Measurements from ENCODE around the gene NDUFB4. TPM values are rescaled to one million over a fixed set of nuclear protein-coding genes. Genes with fewer than 3 reads are reported as not detected.

NDUFB4 gene
- total and polyA plus RNA-seq, 8 donors = 43.0 to 153 (median 52.8) TPM

DNA sequence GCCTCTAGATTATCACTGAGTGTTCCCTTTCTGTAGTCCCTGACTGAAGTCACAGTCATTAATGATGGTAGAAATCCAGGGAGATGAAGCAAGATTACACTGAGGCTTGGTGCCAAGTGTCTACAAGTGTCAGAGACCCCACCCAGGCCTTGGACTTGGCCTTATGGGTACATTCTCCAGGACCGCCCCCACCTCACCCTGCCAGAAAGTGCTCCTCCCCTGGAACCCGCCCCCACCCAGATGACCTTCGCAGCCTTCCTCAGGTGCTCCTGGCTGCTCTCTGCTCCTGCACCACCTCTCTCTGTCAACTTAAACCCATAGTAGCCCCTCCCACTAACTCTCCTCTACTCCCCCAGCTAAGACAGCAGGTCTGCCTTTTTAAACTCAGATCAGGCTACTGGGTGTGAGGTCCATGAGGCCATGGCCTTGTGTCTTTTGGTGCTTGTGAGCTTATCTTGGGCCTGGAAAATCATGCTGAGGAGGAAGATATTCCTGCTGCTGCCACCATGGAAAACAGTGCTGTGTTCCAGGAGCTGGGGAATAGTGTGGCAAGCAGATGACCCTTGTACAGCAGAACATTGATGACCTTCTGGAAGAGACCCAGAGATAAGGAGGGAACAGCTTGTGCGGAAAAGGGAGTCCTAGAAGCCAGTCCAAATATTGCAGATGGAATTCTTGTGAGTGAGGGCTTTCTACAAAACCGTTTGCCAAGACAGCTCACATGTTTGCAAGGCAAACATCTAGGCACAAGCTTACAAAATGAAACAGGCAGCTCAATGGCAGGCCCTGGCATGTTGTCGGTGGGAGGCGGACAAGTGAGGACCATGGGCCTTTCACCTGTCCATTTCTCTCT lies 40.3 kb upstream of the NDUFB4 start:
- WGBS, 2 donors = 36 to 50% methylated on average over 7 of the region's 7 CpGs
- peak in 4 of 6 donors; percentile 46 to 68 (median 50) for DNase-seq
- H3K36me3 ChIP-seq = no peaks in the 10 kb centered on the region
- peak in 3 of 4 donors; percentile 23 to 79 (median 75) for ATAC-seq
- H3K9me3 ChIP-seq = no peaks in the 10 kb centered on the region
- TF ChIP-seq, protein P1, sequence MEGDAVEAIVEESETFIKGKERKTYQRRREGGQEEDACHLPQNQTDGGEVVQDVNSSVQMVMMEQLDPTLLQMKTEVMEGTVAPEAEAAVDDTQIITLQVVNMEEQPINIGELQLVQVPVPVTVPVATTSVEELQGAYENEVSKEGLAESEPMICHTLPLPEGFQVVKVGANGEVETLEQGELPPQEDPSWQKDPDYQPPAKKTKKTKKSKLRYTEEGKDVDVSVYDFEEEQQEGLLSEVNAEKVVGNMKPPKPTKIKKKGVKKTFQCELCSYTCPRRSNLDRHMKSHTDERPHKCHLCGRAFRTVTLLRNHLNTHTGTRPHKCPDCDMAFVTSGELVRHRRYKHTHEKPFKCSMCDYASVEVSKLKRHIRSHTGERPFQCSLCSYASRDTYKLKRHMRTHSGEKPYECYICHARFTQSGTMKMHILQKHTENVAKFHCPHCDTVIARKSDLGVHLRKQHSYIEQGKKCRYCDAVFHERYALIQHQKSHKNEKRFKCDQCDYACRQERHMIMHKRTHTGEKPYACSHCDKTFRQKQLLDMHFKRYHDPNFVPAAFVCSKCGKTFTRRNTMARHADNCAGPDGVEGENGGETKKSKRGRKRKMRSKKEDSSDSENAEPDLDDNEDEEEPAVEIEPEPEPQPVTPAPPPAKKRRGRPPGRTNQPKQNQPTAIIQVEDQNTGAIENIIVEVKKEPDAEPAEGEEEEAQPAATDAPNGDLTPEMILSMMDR (IDR thresholded peaks at IDR 0.05) = no peak
- no peak for FAIRE-seq
- peaks cover 7 to 19% (median 9%) of the 10 kb centered on the region in 3 donors for H3K4me1 ChIP-seq
- intact Hi-C loops (cut with DNase I) = loop anchor here in 2 of 3 donors (5.0 to 10.0 kb wide), 3 partner anchors 131 to 314 kb away; no protein-coding TSS in a partner anchor
- H3K4me3 ChIP-seq = no peak overlapping the region
- H3K27ac ChIP-seq = peak overlapping the region in 3 of 4 donors; percentile 3 to 31 (median 8)
- no peaks in the 10 kb centered on the region for H3K27me3 ChIP-seq

DNA sequence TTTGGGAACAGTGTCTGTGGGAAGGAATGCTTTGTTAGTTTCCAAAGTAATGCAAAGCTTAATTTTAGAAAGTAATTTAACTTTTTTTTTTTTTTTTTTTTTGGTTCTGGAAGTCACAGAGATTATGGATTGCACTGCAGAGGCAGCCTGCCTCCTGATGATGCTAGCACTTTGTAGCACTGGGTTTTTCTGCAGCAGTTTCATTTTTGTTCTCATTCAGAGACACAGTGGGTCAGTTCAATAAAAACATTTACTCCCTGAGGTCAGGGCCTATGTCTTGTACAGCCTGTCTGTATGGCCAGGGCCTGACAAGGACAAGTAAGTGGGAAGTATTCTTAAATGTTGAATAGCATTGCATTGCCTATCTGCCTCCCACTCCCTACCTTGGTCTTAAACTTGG lies 39.0 kb upstream of the NDUFB4 start:
- Histone ChIP-seq H3K4me1 (peaks cover 7 to 19% (median 9%) of the 10 kb centered on the region in 3 donors), H3K9me3 (no peaks in the 10 kb centered on the region), H3K36me3 (no peaks in the 10 kb centered on the region), H3K27ac (no peak overlapping the region), H3K27me3 (no peaks in the 10 kb centered on the region), H3K4me3 (no peak overlapping the region)
- ATAC-seq = no peak
- TF ChIP-seq, protein P1 (IDR thresholded peaks at IDR 0.05) = no peak
- FAIRE-seq = no peak
- intact Hi-C loops (cut with DNase I) = loop anchor here in 2 of 3 donors (5.0 to 10.0 kb wide), 3 partner anchors 132 to 315 kb away; no protein-coding TSS in a partner anchor
- no peak for DNase-seq

- TF ChIP-seq, protein P1 (IDR thresholded peaks at IDR 0.05) = peak; percentile 99 to 100 (median 99)
- peak; percentile 45 for FAIRE-seq
- intact Hi-C loops (cut with DNase I) = loop anchor here in 2 of 3 donors (5.0 to 10.0 kb wide), 3 partner anchors 134 to 317 kb away; no protein-coding TSS in a partner anchor
Observed at GRCh38 chr3:120558771-120559241, 37.3 kb upstream of the NDUFB4 start.

GRCh38 chr3:120559242-120560061 lies 36.7 kb upstream of the NDUFB4 start:
- TF ChIP-seq, protein P1 (IDR thresholded peaks at IDR 0.05) = no peak
- H3K4me3 ChIP-seq = peak overlapping the region in 2 of 4 donors; percentile 39 to 47
- H3K9me3 ChIP-seq = no peaks in the 10 kb centered on the region
- peaks cover 7 to 19% (median 9%) of the 10 kb centered on the region in 3 donors for H3K4me1 ChIP-seq
- H3K27ac ChIP-seq = peak overlapping the region in 3 of 4 donors; percentile 39 to 52 (median 50)
- no peak for FAIRE-seq
- intact Hi-C loops (cut with DNase I) = loop anchor here in 2 of 3 donors (5.0 to 10.0 kb wide), 5 partner anchors 135 to 317 kb away; no protein-coding TSS in a partner anchor
- DNase-seq = peak in 2 of 6 donors; percentile 6 to 28
- H3K36me3 ChIP-seq = no peaks in the 10 kb centered on the region
- 27 to 31% methylated on average over 15 of the region's 15 CpGs for WGBS, 2 donors
- no peaks in the 10 kb centered on the region for H3K27me3 ChIP-seq
- ATAC-seq = peak; percentile 25 to 41 (median 36)

More at GRCh38 chr3:120558771-120559241, 37.3 kb upstream of the NDUFB4 start:
- peak overlapping the region in 2 of 4 donors; percentile 39 to 47 for H3K4me3 ChIP-seq
- 0 to 1% methylated on average over 17 of the region's 17 CpGs for WGBS, 2 donors
- H3K36me3 ChIP-seq = no peaks in the 10 kb centered on the region
- DNase-seq (peak; percentile 83 to 94 (median 88)), ATAC-seq (peak; percentile 75 to 95 (median 88))
- H3K27me3 ChIP-seq = no peaks in the 10 kb centered on the region
- H3K27ac ChIP-seq = peak overlapping the region in 3 of 4 donors; percentile 39 to 52 (median 50)
- H3K9me3 ChIP-seq = no peaks in the 10 kb centered on the region
- peaks cover 7 to 19% (median 9%) of the 10 kb centered on the region in 3 donors for H3K4me1 ChIP-seq

Data from pancreas (tissue), 10 donors.